IMR-90 (cell line): ENCODE measurements around the gene CDV3.
"Not testable (repeated sequence)": the region's sequence is repeated elsewhere in the genome, so short reads cannot be mapped to it uniquely, and the experiment has no call there.

Experiments
- CEBPB ChIP-seq: IDR thresholded peaks from 2 replicates; pipeline ENCODE4 v1.6.1; 2012; ENCODE audit warnings: low read depth, low read length, improper control_type of control experiment
- CTCF ChIP-seq: conservative IDR thresholded peaks from 2 replicates; pipeline ENCODE4 v1.5.1; 2012; ENCODE audit warnings: mild to moderate bottlenecking, low read depth, low read length, improper control_type of control experiment
- MAFK ChIP-seq: IDR thresholded peaks from 2 replicates; pipeline ENCODE4 v1.6.1; 2012; ENCODE audit warnings: low read depth, low read length, improper control_type of control experiment
- POLR2A ChIP-seq: IDR thresholded peaks from 2 replicates; pipeline ENCODE4 v1.6.1; 2012; ENCODE audit warnings: mild to moderate bottlenecking, low read depth, low read length

GRCh38 chr3:133544983-133545382, 28.5 kb upstream of the CDV3 start:
- TF ChIP-seq MAFK, CTCF, POLR2A, CEBPB: not testable (repeated sequence)
